ENCODE data around the gene C13orf42.

Gene C13orf42

GRCh38 chr13:51064753-51065152 is 46.3 kb downstream of the C13orf42 start:
- DNase-seq = no peak

- DNase-seq = no peak
These were observed 47.2 kb downstream of the C13orf42 start for GRCh38 chr13:51063909-51064308.

GRCh38 chr13:51058461-51059167 is 52.5 kb downstream of the C13orf42 start:
- no peak for DNase-seq

- no peak for DNase-seq
These were observed 53.2 kb downstream of the C13orf42 start for GRCh38 chr13:51057906-51058305.

- no peak for DNase-seq
These were observed 54.1 kb downstream of the C13orf42 start for GRCh38 chr13:51057001-51057400.

GRCh38 chr13:51052581-51052980 is 58.5 kb downstream of the C13orf42 start:
- DNase-seq = no peak

GRCh38 chr13:51050021-51050830 is 60.8 kb downstream of the C13orf42 start:
- no peak for DNase-seq

- DNase-seq = no peak
These were observed 62.5 kb downstream of the C13orf42 start for GRCh38 chr13:51048616-51049015.

GRCh38 chr13:51048166-51048461 is 63.0 kb downstream of the C13orf42 start:
- no peak for DNase-seq

GRCh38 chr13:51047434-51048165 is 63.5 kb downstream of the C13orf42 start:
- no peak for DNase-seq

- DNase-seq = no peak
These were observed 65.6 kb downstream of the C13orf42 start for GRCh38 chr13:51045451-51045850.

GRCh38 chr13:51044023-51044665 is 66.9 kb downstream of the C13orf42 start:
- no peak for DNase-seq

- DNase-seq = no peak
These were observed 67.8 kb downstream of the C13orf42 start for GRCh38 chr13:51043310-51043709.

- DNase-seq = no peak
These were observed 69.4 kb downstream of the C13orf42 start for GRCh38 chr13:51041710-51042109.

GRCh38 chr13:51041126-51041525 is 69.9 kb downstream of the C13orf42 start:
- no peak for DNase-seq

- no peak for DNase-seq
These were observed 70.6 kb downstream of the C13orf42 start for GRCh38 chr13:51040431-51040830.

- no peak for DNase-seq
These were observed 74.7 kb downstream of the C13orf42 start for GRCh38 chr13:51036418-51036817.

- DNase-seq = no peak
These were observed 75.1 kb downstream of the C13orf42 start for GRCh38 chr13:51035978-51036377.

GRCh38 chr13:51035469-51035868 is 75.6 kb downstream of the C13orf42 start:
- no peak for DNase-seq

GRCh38 chr13:51034906-51035305 is 76.2 kb downstream of the C13orf42 start:
- DNase-seq = no peak

GRCh38 chr13:51033421-51034185 is 77.5 kb downstream of the C13orf42 start:
- DNase-seq = no peak

- DNase-seq = no peak
These were observed 78.2 kb downstream of the C13orf42 start for GRCh38 chr13:51032831-51033230.

Measured in activated CD4-positive, CD25-positive, alpha-beta regulatory T cell (primary cell).